K562 (cell line): ENCODE measurements around the gene LRRC8C. TPM values are rescaled to one million over a fixed set of nuclear protein-coding genes. Genes with fewer than 3 reads are reported as not detected.

Source experiments
- MEF2A ChIP-seq: IDR thresholded peaks from 2 replicates; pipeline ENCODE4 v1.6.1; 2011; ENCODE audit warnings: low read depth, mild to moderate bottlenecking, low read length, moderate library complexity; ENCODE audit not compliant: control insufficient read depth
- RBFOX2 ChIP-seq: fragments of 200-400 bp; formaldehyde crosslinking; IDR thresholded peaks from 2 replicates; pipeline ENCODE4 v1.6.1; 2017; ENCODE audit warnings: low read depth, mild to moderate bottlenecking, low read length, moderate library complexity
- RFX7 ChIP-seq: fragments of 250-450 bp; sonication (Bioruptor Pico); IDR thresholded peaks from 2 replicates; pipeline ENCODE4 v1.5.1; 2021; ENCODE audit warnings: mild to moderate bottlenecking
- ZC3H8 ChIP-seq: fragments of 450-650 bp; IDR thresholded peaks from 2 replicates; pipeline ENCODE4 v1.6.1; 2017
- polyA plus RNA-seq, 8 experiments: library from polyadenylated mRNA; depleted of rRNA in 4 of 8; stranded (reverse) in 5 of 8; unstranded in 3 of 8; fragments of >200 nt; fragmentation: Nextera tagmentation in 2 of 8; fragmentation: Illumina TruSeq in 1 of 8; extraction: Ambion mirVana in 2 of 8; extraction: Trizol in 1 of 8; gene quantifications; 2 replicates each; pipeline versions ENCODE4 v1.2.1 to v1.2.3, GENCODE V29; 2011 to 2014; ENCODE audit warnings: inconsistent platforms in 1 of 8, missing spikeins in 1 of 8
- total RNA-seq, 7 experiments: library from RNA; depleted of rRNA in 6 of 7; stranded (reverse); fragments of >200 nt in 6 of 7; fragmentation: Illumina TruSeq in 2 of 7; extraction: Trizol in 2 of 7; gene quantifications; 2 replicates each; pipeline versions ENCODE4 v1.2.1 to v1.2.3, GENCODE V29; 2011 to 2021; ENCODE audit warnings: low replicate concordance in 1 of 7
- TF ChIP-seq, protein P1 (sequence below): fragments of 250-450 bp; sonication (Bioruptor Pico); IDR thresholded peaks from 2 replicates; pipeline ENCODE4 v1.5.0; 2021; ENCODE audit warnings: mild to moderate bottlenecking, moderate library complexity
- TF ChIP-seq, protein P2 (sequence below): IDR thresholded peaks from 2 replicates; pipeline ENCODE4 v1.6.1; 2012; ENCODE audit warnings: low read depth, low read length, improper control_type of control experiment, borderline replicate concordance

The LRRC8C gene
- total and polyA plus RNA-seq, 9 of the 15 experiments (the other 6 are each of a cell fraction or from before 2014, with no cell fraction given): 1.00 to 12.5 (median 4.5) TPM

DNA sequence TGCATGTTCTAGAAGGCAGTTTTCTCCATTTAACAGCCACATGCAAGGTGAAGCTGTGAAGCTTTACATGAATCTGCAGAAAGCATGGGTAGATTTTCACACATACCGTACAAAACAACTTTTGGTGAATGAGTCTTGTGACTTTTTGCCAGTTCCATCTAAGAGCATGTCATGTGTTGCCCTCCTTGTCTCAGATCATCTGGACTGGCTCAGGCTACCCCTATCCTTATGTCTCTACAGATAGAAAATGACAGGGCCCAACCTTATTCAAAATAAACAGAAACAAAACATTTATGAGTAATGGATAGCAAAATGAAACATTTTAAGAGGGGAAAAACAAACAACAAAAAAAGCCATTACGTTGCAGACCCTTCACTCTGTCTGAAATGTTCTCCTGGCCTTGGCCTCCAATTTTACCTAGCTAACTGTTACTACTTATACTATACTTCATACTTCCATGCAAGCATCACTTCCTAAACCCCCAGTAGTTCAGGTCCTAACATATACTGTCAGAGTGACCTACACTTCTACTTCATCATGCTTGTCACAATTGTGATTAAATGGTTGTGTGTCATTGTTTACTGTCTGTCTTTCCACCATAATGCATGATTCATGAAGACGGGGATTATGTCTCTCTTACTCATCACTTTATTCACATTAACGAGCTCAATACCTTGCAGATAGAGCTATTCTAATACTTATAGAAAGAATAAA, 39.0 kb downstream of the LRRC8C start (continued):
- TF ChIP-seq RBFOX2 (no peak), MEF2A (no peak), RFX7 (CRISPR knock-in tag) (no peak), ZC3H8 (no peak)
- TF ChIP-seq, protein P1, sequence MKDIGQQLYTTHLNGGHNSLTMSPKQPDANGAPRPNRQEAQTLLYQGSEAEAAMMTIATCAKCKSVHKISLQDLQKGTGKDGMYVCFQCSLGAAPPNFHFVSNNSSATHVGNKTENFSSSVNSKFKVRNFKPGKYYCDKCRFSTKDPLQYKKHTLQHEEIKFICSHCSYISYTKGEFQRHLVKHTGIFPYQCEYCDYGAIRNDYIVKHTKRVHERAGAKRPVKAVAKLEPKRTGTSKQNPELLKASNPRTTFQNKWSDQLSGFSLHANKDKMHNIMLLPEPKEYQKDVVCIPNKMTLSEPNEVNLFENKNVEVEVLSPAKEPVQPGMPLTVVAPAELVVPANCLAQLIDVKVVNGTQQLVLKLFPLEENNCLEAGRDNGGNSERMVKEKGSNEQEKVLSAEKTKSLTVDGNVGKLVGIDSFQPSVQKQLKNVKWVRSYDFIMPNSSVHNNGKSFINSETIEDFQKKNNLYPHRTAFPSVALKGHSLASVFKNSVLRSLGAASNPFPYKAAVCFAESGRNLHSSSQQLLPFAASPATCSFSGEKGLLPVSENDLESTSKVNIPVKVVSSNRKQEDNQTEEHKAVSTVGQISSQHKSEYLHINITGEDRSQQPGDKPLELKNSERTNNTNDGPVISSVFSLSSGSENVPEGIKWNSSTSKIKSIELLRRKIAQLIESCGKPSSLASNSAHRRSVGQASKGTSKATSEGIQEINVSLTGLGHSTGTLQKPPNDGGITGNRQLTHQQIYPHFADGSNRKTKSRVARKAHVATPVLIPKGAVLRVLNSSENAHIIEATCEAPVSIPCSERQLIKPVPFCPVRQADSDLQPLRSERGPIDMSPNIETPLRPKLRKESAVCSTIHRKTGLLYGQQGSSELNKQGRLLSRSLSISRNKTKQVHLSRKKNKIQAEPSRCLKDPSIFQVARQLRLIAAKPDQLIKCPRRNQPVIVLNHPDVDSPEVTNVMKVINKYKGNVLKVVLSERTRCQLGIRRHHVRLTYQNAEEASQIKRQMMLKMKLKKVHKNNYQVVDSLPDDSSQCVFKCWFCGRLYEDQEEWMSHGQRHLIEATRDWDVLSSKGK (CRISPR knock-in tag): no peak
- TF ChIP-seq, protein P2, sequence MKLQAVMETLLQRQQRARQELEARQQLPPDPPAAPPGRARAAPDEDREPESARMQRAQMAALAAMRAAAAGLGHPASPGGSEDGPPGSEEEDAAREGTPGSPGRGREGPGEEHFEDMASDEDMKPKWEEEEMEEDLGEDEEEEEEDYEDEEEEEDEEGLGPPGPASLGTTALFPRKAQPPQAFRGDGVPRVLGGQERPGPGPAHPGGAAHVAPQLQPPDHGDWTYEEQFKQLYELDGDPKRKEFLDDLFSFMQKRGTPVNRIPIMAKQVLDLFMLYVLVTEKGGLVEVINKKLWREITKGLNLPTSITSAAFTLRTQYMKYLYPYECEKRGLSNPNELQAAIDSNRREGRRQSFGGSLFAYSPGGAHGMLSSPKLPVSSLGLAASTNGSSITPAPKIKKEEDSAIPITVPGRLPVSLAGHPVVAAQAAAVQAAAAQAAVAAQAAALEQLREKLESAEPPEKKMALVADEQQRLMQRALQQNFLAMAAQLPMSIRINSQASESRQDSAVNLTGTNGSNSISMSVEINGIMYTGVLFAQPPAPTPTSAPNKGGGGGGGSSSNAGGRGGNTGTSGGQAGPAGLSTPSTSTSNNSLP: 0 out of 2 replicates have a peak, but pooled peaks have one; percentile 32
